HG02852 (cell line): ENCODE measurements around the gene CHRNA4.
"Not testable (repeated sequence)": the region's sequence is repeated elsewhere in the genome, so short reads cannot be mapped to it uniquely, and the experiment has no call there.

Source experiments
- ATAC-seq: cut with Tn5 transposase; IDR thresholded peaks from one replicate; pipeline ENCODE4 v1.9.1; 2021; ENCODE audit warnings: mild to moderate bottlenecking, moderate library complexity; ENCODE audit not compliant: unreplicated experiment

The CHRNA4 gene

DNA sequence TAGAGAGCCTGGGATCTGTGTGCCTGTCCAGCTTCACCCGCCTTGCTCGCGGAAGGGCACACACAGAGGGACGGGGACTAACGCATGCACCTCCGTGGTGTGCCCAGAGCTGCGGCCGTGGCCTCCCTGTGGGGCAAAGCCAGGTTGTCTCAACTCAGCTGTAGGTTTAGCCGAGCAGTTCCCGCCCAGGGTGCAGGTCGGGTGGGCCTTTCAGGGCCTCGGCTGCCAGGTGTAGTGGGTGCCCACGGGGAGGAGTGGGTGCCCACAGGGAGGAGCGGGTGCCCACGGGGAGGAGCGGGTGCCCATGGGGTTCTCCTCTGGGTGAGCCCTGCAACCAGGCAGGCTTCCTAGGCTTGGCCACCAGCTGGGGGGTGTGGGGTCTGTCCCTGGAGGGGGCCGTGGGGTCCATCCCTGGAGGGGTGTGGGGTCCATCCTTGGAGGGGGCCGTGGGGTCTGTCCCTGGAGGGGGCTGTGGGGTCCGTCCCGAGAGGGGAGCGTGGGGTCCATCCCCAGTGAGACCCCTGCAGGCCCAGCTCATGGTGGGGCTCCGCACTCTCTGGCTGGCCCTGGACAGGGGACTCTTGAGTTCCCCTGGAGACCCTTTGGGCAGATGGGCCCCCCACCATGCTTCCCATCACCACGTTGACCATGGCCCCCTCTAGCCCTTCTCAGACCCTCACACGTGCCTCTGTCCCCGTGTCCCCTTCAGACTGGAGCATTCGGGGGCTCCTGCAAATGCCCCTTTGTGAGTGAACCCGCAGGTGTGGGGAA is 37.8 kb upstream of the CHRNA4 start:
- ATAC-seq: no peak

DNA sequence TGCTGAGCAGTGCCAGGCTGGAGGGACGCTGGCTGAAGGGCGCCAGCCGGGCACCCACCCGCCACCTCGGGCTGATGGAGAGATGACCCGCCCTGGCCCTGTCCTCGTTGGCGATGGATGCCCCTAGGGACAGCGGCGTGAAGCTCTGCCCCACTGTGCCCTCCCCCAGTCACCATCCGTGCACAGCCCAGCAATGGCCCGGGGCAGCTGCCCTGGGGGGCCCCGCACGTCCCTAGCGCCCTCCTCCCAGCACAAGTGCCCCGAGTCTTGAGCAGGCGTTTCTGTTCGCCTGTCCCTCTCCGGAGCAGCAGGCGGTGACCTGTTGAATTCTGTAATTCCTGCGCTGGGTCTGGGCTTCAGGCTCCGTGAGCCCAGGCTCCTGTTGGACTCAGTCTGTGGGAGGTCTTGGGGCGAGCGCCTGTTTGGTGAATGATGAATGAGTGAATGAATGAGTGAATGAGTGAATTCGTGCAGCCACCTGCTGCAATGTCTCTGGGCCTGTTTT is 36.8 kb upstream of the CHRNA4 start:
- ATAC-seq: no peak

DNA sequence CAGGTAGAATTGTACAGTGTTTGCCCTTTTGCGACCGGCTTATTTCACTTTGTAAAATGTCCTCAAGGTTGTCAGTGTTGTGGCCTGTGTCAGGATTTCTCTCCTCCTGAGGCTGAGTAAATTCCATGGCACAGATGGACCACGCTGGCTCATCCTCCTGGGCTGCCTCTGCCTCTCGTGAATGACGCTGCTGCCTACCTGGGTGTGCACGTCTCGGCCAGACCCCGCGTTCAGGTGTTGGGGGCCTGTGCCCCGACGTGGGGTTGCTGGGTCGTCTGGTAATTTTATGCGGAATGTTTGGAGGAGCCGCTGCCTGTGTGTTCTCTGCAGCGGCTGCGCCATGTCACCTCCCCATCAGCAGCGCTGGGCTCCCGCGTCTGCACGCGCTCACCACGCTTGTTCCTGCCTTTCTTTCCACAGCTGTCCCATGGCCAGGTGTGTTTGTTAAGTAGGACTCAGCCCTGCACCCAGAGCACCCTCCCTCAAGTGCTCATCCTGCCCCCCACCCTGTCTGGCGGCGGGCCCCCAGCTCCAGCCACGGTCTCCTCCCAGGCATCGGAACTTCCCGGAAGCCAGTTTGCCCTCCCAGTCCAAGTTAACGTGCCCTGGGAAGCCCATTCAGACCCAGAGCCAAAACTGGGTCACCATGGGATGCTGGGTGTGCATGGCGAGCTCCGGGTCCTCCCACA is 36.1 kb upstream of the CHRNA4 start:
- ATAC-seq: no peak

DNA sequence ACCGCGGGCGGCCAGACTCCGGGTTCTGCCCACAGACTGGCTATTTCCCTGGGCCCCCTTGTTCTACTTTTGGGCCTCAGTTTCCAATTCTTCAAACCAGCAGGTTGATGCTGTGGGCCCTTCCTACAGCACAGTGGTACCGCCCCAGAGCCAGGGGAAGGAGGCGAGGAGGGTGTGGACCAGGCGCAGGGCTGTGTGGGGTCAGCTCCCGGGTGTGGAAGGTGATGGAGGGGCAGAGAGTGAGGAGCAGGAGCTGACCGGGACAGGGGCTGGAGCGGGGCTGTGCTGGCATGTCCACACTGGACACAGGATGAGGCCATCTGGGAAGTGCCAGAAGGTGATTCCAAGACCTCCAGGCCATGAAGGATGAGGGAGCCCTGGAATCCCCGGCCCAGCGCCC is 35.2 kb upstream of the CHRNA4 start:
- ATAC-seq: no peak

DNA sequence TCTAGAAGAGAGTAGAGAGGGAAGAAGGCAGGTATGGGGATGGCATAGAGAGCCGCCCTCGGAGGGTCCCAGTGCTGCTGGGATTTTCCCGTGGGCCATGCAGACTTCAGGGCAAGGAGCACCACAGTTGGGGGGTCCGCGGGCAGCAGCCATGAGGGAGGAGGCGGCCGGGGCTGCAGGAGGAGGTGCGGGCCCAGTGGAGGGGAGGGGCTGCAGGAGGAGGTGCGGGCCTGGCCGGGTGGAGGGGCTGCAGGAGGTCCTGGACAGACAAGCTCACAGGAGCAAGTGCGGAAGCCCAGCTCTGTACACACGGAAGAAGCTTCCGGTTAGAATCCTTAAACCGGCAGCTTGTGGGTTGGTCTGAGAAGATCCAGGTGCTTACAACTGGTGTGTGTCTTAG is 34.6 kb upstream of the CHRNA4 start:
- no peak for ATAC-seq

DNA sequence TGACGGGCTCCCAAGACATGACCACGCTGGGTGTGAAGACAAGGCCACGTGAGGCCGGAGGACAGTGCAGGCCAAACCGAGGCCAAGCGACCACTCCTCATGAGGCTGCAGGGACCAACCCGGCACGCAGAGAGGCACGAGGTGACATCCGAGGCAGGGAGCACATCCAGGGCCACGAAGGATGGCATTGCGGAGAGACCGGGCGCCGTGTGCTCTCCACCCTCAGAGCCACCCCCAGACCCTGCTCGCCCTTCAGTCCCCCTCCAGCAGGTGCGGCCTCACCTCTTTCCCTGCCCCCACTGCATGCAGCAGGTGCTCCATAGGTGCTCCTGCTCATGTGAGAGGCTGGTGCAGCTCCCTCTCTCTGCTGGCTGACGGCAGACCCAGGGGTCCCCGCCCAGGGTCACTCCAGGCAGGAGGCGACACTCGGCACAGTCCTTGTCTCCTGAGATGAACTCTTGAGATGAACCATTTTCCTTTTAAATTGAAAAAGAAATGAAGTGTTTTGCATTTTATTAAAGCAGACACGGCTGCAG is 33.8 kb upstream of the CHRNA4 start:
- no peak for ATAC-seq

DNA sequence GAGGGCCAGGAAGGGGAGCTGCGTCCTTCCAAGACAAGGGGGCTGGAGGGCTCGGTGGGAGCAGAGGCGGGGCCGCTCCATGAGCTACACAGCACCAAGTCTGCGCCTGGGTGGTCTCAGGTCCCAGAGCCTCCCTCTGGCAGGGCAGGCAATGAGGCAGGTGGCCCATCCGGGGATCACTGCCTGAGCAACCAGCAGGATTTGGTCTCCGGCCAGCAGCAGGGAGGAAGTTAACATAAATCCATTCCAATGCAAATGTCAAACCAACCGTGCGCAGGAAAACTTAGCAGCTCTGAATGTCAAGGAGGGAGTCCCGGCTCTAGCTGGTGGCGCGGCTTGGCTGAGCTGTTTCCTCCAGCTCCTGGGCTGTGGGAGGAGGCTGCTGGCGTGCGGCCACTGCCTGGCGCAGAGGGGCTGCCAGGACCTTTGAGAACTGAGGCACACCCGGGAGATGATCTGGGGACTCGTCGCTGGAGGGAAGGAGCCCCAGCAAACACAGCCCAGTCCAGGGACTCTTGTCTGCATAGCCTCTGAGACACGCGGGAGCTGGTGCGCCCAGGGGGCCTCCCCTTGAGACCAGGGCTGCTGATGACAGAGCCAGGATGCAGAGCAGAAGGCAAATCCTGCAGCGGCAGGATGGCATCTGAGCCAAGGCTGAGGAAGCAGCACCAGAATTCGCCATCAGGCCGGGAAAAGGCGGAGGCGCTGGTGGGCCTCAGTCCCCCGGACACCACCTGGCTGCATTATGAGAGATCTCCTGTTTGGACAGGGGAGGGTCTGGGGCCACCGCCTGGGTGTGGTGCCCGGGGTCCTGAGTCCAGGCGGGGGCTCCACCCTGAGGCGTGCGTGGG is 33.1 kb upstream of the CHRNA4 start:
- no peak for ATAC-seq

DNA sequence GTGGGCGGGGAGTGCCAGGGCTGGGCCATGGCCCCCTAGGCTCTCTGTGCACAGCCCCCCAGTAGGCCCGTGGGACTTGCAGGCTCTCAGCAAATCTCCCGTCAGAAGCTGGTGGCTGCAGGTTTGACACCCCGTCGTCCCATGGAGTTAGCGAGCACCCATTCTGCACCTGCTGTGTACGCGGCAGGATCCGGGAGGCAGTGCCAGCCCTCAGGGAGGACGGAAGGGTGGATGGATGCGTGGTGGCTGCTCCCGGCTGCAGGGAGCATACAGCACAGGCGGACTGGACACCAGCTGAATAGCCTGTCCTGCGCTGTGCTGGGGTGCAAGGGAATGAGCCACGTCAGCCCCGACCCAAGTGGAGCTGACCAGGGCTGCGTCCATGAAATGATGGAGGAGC is 32.4 kb upstream of the CHRNA4 start:
- ATAC-seq: no peak

DNA sequence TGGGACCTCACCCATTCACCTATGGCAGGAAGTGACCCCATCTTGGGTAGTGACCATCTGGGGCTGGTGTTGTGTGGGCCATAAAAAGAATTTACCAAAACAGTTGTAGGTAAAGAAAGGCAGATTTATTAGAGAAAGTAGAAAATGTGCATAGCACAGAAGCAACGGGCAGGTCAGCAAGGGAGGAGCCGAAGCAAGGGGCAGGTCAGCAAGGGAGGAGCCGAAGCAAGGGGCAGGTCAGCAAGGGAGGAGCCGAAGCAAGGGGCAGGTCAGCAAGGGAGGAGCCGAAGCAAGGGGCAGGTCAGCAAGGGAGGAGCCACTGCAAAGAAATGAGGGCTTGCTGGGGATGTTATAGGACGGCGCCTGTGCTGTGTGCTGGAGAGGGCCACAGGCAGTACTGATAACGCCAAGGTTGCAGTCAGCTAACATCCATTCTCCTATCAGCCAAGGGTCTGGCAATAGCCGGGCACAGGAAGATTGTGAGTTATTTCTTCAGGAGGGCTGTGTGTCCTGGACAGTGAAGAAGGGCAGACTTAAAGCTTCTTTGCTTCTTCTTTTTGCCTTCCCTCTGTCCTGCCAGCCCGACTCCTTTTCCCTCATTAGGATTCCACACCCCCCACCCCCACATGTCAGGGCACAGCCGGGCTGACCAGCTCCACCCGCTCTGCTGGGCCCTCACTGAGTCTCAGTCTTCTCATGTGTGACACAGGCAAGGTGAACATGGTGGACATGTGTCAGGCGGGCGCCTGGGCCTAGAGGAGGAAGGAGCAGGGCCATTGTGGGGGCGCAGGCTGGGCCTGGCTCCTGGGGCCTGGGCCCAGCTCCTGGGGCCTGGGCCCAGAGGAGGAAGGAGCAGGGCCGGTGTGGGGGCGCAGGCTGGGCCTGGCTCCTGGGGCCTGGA is 31.6 kb upstream of the CHRNA4 start:
- ATAC-seq: no peak

DNA sequence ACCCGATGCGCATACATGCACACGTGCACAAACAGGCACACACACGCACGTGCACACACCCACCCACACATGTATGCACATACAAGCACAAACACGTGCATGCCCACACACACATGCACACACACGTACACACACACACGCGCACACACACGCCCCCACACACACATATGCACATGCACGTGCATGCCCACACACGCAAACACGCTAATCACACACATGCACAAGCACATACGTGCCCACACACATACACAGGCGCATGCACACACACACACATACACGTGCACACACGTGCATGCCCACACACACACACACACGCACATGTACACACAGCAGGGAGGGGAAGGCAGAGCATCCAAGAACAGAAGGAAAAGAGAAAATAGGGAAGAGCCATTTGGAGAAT is 26.8 kb upstream of the CHRNA4 start:
- ATAC-seq: no peak

DNA sequence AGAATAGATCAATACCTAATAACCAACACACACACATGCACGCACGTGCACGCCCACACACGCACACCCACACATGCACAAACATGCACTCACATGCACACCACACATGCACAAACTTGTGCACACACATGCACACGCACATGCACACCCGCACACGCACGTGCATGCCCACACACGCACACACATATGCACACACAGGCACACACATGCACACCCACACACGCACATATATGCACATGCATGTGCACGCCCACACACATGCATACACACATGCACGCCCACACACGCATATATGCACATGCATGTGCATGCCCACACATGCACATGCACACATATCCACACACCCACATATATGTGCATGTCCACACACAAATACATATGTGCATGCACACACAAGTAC is 26.2 kb upstream of the CHRNA4 start:
- ATAC-seq: no peak

DNA sequence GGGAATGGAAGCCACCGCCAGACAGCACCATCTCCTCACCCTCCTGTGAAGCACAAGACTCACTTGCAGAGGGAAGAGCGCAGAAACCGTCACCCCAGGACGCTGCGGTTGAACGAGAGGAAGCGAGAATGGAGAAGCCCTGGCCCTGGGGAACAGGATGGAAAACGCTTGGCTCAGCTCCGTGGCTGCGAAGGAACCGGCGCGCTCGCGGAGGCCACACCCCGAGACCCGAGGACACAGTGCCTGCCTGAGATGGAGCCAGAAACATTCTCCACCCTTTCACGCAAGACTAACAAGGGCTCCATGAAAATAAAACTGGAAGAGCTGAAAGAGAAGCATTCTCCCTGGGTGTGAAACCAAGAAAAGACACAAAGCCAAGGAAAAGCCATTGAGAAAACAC is 25.3 kb upstream of the CHRNA4 start:
- ATAC-seq: no peak

DNA sequence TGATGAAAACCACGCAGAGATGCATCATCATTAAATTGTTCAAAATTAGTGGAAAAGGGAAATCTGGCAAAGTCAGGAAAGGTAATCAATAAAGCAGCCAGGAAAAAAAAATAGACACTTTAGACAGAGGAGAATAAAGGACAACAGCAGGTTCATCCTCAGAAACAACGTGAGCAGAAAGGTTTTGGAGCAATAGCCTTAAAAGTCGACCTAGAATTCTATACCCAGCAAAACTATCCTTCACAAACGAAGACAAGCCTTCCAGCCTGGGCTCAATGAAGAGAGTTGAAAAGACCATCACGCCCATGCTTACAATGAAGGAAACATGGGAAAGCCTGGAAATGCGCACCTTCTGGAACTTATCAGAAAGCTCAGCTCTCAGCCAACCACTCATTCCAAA is 24.7 kb upstream of the CHRNA4 start:
- ATAC-seq: no peak

DNA sequence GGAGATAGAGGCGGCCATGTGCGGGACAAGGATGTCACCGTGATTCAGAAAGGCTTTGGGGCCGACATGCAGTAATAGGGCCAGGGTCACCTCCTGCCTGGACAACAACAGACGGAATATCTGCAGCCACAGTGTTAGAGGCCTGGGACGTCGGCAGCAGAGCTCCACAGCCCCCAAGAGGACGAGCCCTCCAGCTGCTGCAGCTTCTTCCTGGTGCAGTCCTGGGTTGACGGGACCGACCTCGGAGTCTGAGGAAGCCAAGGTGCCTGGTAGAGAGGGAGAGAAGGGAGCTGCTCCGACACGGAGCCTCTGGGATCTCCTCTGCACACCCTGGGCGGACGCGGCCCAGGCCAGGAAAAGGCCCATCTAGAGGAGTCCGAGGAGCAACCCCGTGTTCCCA is 23.2 kb upstream of the CHRNA4 start:
- no peak for ATAC-seq

DNA sequence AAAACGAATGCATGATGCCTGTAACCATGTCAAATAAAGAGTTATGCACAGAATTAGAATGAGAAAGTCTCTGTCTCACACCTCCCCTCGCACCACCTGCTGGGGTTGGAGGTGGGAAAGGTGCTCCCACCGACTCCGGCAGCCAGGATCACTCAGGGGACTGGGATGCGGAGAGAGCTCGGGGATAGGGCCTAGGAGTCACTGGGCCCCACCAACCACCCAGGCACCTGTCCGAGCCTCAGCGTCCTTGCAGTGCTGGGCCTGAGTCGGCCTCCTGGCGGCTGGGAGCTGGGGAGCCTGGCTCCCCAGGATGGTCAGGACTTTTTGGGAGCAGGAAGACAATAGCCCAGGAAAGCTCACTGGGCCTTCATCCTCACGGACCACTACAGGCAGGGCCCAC is 22.4 kb upstream of the CHRNA4 start:
- ATAC-seq: no peak

DNA sequence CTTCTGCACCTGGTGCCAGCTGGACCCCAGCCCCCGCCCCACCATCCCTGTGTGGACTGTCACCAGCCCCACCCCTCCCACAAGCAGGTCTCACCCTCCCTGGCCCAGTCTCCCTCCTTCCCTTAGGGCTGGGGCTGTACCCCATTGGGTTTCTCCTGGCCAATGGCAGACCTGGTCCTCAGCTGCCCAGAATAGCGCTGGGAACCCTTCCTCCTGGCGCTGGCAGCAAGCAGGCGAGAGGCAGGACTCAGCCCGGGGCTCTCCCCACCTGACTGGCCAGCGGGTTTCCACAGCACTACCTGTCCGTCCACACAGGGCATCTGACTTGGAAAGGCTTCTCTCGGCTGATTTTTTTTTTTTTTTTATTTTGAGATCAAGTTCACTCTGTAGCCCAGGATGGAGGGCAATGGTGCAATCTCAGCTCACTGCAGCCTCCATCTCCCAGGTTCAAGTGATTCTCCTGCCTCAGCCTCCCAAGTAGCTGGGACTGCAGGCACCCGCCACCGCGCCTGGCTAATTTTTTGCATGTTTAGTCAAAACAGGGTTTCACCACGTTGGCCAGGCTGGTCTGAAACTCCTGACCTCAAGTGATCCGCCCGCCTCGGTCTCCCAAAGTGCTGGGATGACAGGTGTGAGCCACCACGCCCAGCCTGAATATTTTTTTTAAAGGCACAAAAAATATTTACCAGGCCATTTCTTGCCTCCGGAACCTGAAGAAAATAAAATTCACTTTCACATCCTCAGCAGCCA is 21.6 kb upstream of the CHRNA4 start:
- no peak for ATAC-seq

DNA sequence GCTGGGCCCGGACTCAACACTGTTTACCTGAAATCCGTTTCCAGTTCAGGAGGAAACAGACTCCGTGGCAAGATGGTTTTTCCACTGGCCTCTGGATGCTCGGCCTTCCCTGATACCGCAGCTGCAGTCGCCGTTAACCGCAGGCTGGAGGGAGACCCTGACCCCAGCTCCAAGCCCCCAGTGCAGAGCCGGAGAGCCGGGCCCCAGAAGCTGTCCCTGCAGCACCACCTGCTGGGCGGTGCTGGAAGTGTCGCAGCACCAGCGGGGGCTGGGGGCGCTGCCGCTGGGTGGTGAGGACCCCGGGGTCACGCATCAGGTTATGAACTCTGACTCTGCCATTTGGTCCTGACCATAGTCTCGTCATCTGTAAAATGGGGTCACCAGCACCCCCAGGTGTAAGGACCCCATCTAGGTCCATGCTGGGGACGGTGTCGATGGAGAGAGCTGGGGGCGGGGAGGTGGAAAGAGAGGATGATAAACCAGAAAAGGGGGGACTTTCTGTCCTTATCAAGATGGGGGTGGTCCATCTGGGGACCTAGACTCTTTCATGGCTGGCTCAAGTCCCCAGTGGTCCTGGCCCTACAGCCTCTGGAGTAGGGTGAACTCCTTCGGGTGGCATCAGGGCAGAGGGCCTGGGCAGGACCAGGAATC is 20.8 kb upstream of the CHRNA4 start:
- no peak for ATAC-seq

DNA sequence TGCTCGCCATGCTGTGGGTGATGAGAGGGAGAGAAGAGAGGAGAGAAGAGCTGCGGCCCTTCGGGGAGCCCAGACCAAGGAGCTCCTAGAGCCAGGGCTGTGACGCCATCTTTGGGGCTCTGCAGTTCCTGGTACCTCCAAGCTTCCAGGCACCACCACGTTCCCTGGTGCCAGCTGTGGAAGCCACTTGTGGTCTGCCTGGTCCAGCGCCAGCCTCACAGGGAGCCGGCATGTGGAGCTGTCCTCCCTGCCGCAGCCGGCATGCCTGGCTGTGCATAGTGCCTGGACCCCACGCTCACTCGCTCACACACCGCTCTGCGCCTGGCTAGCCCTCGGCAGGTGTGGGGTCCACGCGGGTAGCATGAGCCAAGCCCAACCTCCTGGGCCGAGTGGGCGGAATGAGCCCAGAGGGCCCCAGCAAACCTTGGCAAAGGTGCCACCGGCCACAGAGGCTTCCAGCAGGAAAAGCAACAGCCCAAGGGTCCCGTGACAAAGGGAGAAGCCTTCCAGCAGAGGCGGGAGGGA is 19.3 kb upstream of the CHRNA4 start:
- no peak for ATAC-seq

DNA sequence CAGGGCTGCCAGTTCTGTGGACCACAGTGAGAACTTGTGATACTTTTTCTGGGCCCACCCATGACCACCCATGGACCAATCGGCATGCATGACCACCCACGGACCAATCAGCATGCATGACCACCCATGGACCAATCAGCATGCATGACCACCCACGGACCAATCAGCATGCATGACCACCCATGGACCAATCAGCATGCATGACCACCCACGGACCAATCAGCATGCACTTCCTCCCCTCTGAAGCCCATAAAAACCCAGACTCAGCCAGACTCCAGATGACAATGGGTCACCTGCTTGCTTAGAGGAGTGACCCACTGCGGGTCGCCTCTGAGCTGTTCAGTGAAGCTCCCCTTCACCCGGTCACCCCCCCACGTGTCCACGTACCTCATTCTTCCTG is 18.7 kb upstream of the CHRNA4 start:
- ATAC-seq: not testable (repeated sequence)
